Putamen (tissue), 1 donor: Measurements from ENCODE around the gene CHMP4B.

Experiments
- DNase-seq: peaks from one replicate; pipeline ENCODE4 v3.0.0-alpha.2; 2016; ENCODE audit warnings: low spot score

CHMP4B gene

GRCh38 chr20:33839591-33839990 lies 28.4 kb downstream of the CHMP4B start:
- DNase-seq = no peak

GRCh38 chr20:33840160-33840559 lies 29.0 kb downstream of the CHMP4B start:
- DNase-seq = no peak

- DNase-seq = no peak
These were observed 29.7 kb downstream of the CHMP4B start for GRCh38 chr20:33840759-33841435.

- no peak for DNase-seq
These were observed 30.3 kb downstream of the CHMP4B start for GRCh38 chr20:33841436-33841799.

GRCh38 chr20:33842346-33842745 lies 31.2 kb downstream of the CHMP4B start:
- DNase-seq = no peak

- DNase-seq = no peak
These were observed 31.9 kb downstream of the CHMP4B start for GRCh38 chr20:33843050-33843449.

- DNase-seq = no peak
These were observed 32.7 kb downstream of the CHMP4B start for GRCh38 chr20:33843854-33844253.

GRCh38 chr20:33846291-33846935 lies 35.3 kb downstream of the CHMP4B start:
- DNase-seq = no peak

GRCh38 chr20:33847006-33847405 lies 35.9 kb downstream of the CHMP4B start:
- DNase-seq = no peak

GRCh38 chr20:33848391-33848790 lies 37.2 kb downstream of the CHMP4B start:
- DNase-seq = no peak

GRCh38 chr20:33850159-33850558 lies 39.0 kb downstream of the CHMP4B start:
- no peak for DNase-seq

- DNase-seq = no peak
These were observed 40.8 kb downstream of the CHMP4B start for GRCh38 chr20:33851842-33852466.

- no peak for DNase-seq
These were observed 41.7 kb downstream of the CHMP4B start for GRCh38 chr20:33852626-33853506.

GRCh38 chr20:33853507-33853813 lies 42.3 kb downstream of the CHMP4B start:
- no peak for DNase-seq

GRCh38 chr20:33857722-33858563 lies 46.8 kb downstream of the CHMP4B start:
- no peak for DNase-seq

GRCh38 chr20:33858666-33859065 lies 47.5 kb downstream of the CHMP4B start:
- no peak for DNase-seq

GRCh38 chr20:33859157-33859695 lies 48.1 kb downstream of the CHMP4B start:
- DNase-seq = no peak

- DNase-seq = no peak
These were observed 48.6 kb downstream of the CHMP4B start for GRCh38 chr20:33859751-33860150.

GRCh38 chr20:33861458-33861857 lies 50.3 kb downstream of the CHMP4B start:
- no peak for DNase-seq

GRCh38 chr20:33862709-33863403 lies 51.7 kb downstream of the CHMP4B start:
- DNase-seq = no peak
